ENCODE results near the gene STAC2.

Gene STAC2

DNA sequence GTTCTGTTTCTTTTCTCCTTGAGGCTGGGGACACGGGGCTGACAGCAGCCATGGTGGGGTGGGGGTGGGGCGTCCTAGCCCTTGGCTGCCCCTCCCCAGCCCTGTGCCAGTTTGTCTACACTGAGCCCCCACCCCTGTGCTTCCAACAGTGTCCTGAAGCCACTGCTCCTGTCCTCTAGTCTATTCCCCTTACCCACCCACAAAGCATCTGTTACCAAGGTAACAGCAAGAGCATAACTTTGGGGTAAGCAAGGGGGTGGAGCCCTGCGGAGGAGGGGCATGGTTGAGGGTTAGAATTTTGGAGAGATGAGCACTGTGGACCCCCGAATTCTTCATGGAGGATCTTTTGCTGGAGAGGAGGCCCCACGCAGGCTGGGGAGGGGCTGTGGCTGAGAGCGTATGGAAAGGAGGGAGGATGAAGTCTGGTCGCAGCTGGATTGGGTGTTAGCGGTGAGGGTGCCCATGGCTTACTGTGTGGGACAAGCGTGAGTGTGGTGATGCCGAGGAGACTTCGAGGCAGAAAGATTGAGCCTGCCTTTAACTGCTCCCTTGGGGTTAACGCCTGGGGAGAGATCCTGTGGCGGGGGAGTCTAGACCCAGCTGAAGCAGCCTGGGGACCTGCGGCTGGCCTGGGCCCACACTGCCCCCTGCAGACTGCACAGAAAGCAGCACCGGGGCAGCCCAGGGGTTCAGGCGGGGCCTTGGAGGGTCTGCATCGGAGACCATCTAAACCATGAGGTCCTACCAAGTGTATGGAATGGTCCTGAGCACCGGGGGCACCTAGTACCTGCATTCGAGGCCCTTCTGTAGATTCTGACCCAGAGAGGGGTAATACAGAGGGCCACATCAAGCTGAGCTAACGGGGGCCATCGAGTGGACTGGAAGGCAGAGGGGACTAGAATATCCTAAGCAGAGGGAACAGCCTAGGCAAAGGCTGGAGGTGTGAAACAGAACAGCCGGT lies 6.1 kb upstream of the STAC2 start:
- no peak for DNase-seq

GRCh38 chr17:39231091-39231561 lies 5.4 kb upstream of the STAC2 start:
- no peak for DNase-seq

- DNase-seq: no peak
Observed at GRCh38 chr17:39230361-39230760, 4.6 kb upstream of the STAC2 start.

GRCh38 chr17:39229274-39229913 lies 3.6 kb upstream of the STAC2 start:
- no peak for DNase-seq

GRCh38 chr17:39227364-39227919 lies 1.7 kb upstream of the STAC2 start:
- DNase-seq: no peak

GRCh38 chr17:39225959-39226683 lies 376 bp upstream of the STAC2 start:
- DNase-seq: peak; percentile 37

DNA sequence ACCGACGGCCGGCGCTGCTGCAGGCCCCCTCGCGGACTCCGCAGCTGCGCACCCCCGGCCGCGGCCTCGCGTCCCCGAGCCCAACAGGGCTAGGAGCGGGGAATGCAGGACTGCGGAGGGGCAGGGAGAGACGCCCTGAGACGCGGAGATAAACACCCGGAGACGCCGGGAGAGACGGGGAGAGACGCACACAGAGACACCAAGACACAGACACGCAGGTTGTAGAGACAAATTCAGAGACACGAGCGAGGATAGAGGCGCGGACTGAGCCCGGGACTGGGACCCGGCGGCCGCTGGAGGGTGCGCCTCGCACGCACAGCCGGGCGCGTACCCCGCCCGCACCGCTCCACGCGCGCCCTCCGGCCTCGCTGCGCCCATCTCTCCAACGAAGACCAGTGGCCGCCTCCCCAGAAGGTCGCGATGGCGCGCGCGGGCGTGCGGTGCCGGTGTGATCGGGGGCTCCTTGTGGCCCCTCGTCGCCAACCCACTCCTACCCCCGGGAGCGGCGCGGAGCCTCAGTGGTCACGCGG lies 902 bp downstream of the STAC2 start:
- no peak for DNase-seq

DNA sequence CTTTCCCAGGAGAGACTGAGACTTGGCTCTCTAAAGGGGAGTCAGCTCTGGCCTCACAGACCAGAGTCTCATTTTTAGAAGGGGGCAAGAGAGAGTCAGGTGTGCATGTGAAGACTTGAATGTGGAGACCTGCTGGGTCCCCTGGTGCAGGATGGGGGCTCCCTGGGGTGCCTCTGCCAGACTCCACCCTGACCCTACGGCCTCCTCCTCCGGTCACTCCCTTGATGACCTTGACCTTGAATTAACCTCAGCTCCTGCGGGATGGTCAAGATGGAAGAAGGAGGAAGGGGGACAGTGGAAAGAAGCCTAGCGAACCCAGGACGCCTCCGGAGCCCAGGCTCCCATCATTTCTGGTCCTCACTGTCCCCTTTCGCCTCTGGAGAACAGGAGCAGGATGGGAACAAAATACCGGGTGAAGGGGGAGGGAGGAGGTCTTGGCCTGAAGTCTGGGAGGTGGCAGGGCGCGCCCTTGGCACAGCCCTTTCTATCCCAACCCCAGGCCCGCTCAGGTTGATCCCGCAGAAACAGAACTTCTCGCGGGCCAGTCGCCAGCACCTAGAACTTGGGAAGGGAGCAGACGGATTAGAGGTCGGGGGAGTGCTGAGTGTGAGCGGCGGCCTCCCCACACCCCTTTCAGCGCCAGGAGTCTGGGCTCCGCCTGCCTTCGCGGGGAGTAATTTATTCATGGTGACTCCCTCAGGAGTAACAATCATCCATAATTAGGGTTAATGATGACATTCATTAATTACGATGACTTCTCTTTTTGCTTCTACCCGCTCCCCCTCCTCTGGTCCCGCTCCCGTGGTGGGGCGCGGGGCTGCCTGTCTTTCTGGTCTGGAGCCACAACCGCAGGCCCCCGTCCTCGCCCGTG lies 1.6 kb downstream of the STAC2 start:
- no peak for DNase-seq

DNA sequence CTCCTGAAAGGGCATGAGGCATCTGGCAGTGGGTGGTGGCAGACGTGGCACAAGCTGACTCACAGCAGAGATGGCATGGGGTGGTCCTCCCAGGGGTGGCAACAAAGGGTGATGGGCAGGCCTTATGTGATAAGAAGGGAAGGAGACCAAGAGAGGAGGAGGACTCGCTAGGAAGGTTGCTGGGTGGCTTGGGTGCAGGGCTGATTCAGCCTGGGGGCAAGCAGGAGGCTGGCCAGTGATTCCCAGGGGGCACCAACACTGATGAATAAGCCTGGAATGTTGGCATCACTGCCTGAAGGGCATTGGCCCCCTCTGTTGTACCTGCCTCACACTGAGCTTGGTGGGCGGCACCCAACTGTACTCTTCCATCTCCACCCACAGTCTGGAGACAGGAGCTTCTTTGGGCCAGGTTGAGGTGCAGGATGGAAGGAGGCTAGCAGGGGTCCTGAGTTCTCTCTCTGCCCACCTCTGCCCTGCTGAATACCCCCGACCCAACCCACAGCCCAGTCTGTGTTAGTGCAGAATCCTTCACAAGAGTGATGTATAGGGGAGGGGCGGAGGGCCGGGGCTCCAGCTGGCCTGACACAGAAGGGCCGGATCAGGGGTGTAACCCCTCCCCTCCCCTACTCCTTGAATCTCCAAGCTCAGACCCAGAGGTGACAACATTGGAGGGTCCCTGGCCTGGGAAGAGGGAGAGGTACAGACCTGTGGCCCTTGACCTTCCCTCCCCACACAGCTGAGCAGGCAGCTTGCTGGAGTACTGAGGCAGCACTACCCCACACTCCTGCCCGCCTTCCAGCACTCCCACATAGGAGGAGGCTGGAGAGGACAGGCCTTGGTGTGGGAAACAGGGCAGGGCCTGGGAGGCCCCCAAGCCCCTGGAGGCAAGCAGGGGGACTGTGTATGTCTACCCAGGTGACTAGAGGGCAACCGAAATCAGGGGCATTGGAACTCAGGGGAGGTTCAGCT lies 2.6 kb downstream of the STAC2 start:
- no peak for DNase-seq

GRCh38 chr17:39222151-39222550 lies 3.6 kb downstream of the STAC2 start:
- DNase-seq: no peak

DNA sequence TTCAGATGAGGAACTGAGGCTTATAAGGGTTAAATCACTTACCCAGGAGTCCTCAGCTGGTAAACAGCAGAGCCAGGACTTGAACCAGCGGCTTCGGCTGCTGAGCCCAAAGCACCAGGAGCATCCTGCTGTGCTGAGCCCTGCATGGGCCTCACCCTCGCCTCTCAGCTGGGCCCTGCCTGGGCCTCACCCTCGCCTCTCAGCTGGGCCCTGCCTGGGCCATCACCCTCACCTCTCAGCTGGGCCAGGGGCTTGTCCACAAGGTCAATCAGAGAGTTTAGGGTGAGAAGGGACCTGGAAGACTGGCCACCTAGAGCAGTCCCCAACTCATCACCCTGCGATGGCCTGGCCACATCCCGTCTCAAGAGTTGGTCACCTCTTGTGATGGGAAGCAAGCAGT lies 4.2 kb downstream of the STAC2 start:
- no peak for DNase-seq

GRCh38 chr17:39219647-39220154 lies 6.0 kb downstream of the STAC2 start:
- DNase-seq: no peak

DNA sequence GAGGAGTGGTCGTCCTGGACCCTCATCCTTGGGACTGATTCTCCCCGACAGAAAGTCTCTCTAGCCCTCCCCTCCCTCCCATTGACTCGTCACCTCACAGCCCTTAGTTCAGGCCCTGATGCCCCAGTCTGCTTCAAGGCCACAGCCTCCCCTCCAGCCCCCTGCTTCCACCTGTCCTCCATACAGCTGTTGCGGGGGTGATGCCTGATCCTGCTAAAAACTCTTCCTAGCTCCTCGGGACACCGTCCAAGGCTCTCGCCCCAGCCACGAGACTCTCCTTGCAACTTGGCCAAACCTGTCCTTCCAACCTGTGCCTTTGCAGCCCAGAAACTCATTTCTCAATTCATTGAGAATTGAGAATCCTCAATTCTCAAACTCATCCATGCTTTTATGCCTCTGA lies 6.8 kb downstream of the STAC2 start:
- DNase-seq: no peak

- no peak for DNase-seq
Observed at GRCh38 chr17:39217734-39218369, 7.9 kb downstream of the STAC2 start.

DNA sequence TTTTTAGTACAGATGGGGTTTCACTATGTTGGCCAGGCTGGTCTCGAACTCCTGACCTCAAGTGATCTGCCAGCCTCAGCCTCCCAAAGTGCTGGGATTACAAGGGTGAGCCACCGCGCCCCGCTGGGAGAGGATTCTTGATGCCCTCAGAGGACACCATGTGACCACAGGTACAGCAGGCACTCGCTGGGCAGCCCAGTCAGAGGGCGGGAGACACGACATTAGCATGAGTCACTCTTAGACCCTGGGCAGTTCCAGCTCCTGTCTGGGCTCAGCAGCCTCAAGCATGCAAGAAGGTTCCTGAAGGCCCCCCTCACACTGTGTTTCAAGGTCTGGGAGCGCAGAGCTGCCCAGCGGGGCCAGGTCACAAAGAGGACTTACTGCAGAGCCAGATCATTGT lies 11.9 kb downstream of the STAC2 start:
- no peak for DNase-seq

- no peak for DNase-seq
Observed at GRCh38 chr17:39212841-39213480, 12.8 kb downstream of the STAC2 start.

DNA sequence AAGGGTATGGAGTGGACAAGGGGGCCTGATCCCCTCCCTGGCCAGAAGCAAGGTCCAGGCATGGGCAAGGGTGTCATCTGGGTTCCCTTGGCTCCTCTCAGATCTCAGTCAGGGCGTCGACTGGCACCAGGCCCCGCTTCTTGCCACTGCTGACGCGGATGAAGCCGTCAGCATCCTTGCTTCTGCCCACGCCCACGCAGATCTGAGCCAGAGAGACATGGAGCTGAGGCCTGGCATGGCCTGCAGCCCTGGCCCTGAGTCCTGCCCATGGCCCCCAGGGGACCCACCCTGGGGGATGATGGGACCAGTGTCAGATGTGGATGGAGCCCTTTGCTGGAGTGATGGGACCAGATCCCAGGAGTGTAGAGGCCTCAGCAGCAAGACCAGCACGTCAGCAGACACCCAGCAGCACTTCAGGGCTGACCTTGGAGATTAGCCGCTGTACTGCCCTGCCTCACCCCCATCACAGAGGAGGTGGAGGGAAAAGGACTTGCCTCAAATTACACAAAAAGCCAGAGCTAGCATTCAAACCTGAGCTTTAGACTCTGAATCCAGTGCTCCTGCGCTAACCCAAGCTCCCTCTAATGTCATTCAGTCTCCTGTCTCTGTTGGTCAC lies 13.4 kb downstream of the STAC2 start:
- no peak for DNase-seq

- DNase-seq: no peak
Observed at GRCh38 chr17:39210093-39210434, 15.7 kb downstream of the STAC2 start.
